DMS114 treated with DMSO at 0.1 percent for 48 hours (cell line): ENCODE results near the gene MINK1.
A peak's percentile ranks its signal among the peaks of the same experiment; 100 is the strongest.

Experiments used
- DNase-seq: peaks from one replicate; lab custom pipeline; 2025; ENCODE audit not compliant: unreplicated experiment; lab: John Stamatoyannopoulos, UW

MINK1 gene

DNA sequence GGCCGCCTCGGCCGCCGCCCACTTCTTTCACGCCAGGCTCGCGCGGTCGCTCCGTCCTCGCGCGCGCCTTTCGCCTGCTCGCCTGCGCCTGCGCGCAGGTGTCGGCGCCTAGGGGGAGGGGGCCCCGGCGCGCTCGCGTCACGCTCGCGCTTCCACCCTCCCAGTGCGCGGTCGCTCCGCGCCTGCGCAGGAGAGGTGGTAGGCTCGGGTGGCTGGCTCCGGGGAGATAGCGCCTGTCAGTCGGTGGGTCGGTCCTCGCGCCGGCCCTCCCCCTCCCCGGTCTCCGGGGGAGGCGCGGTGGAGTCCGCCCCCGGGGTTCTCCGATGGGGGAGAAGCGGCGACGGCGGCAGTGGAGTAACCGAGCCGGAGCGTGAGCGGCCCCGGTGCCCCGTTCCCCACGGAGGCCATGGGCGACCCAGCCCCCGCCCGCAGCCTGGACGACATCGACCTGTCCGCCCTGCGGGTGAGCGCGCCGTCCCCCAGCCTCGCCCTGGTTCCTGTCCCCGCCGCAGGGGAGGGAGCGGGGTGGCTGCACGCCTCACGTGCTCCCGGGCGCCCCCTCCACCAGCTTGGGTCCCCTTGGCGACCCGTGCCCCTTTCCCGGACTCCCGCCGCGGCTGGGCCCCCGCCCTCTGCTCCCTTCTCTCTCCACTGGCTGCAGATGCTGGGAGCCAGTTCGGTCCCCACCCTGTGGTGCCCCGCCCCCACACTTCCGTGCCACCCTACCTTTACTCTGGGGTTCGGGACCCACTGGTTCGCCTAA is at the start of gene MINK1:
Gene MINK1 (plus strand): TSS at position 163 of the 763 bp plus-strand sequence. CDS start 244 bp downstream, at position 407.
- DNase-seq = peak; percentile 72

- DNase-seq = no peak
Observed at GRCh38 chr17:4785311-4786105, 47.6 kb upstream of the MINK1 start.

- DNase-seq = no peak
Observed at GRCh38 chr17:4786106-4786511, 47.0 kb upstream of the MINK1 start, which contains the start of gene VMO1. VMO1 (minus strand) TSS chr17:4786364; CDS start chr17:4786352, 12 bp downstream.

DNA sequence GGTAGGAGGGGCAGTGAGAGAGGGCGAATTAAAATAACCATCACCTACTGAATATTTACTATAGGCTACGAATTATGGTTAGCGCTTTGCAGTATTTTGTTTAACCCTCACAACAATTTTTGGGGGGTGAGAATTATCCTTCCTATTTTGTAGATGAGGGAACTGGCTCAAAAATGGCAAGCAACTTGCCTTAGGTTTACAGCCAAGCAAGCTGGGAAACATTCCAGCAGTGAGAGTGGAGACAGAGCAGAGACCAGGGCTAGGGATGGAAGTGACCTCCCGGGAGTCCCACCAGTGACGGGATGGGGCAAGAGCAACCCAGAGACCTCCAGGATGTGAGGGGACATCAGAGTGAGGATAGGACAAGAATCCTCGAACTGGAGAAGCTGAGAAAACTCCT is 46.6 kb upstream of the MINK1 start:
- no peak for DNase-seq

GRCh38 chr17:4788159-4788806 is 44.9 kb upstream of the MINK1 start:
- no peak for DNase-seq

GRCh38 chr17:4788807-4789700 is 44.1 kb upstream of the MINK1 start, which contains the start of gene GLTPD2:
GLTPD2 (plus strand) TSS chr17:4788964; CDS start chr17:4789012, 48 bp downstream.
- no peak for DNase-seq

DNA sequence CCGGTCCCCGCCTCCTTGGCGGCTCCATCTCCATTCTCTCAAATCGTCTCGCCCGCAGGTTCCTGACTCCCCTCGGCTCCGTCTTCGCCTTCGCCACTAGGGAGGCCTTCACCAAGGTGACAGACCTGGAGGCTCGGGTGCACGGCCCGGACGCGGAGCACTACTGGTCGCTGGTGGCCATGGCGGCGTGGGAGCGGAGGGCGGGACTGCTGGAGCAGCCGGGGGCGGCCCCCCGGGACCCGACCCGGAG is 43.5 kb upstream of the MINK1 start:
- peak; percentile 56 for DNase-seq

- peak; percentile 70 for DNase-seq
Observed at GRCh38 chr17:4789951-4790704, 43.0 kb upstream of the MINK1 start.

DNA sequence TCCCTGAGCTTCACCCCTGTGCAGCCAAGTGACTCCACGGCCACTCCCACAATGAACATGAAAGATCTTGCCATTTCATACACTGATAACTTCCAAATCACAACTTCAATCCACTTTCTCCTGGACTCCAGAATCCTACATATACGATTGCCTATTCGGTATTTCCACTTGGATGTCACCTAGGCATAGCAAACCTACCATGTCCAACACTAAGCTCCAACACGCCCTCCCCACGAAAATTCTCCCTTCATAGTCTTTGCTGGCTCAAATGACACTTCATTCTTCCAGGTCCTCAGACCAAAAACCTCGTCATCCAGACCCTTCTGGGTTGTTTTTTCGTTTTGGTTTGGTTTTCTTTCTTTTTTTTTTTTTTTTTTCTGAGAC is 42.4 kb upstream of the MINK1 start:
- DNase-seq = no peak

- no peak for DNase-seq
Observed at GRCh38 chr17:4795168-4795567, 38.0 kb upstream of the MINK1 start.

GRCh38 chr17:4796552-4796920 is 36.6 kb upstream of the MINK1 start:
- peak; percentile 43 for DNase-seq

- no peak for DNase-seq
Observed at GRCh38 chr17:4800462-4801196, 32.5 kb upstream of the MINK1 start.

DNA sequence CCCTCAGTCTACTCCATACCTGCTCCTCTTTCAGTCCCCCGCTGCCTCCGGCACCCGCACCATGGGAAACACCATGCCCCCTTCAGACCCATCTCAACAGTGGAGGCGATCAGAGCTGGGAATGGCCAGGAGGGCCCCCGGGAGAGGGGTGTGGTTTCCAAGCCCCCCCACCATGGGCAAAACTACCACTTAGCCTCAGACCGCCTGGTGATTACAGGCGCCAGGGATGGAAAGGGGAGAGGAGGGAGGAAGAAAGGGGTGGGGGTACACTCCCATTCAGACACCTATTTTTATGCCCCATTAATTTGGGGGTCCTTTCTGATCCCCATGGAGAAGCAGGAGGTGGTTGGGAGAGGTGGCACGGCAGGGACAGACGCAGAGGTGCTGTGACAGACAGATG is 30.9 kb upstream of the MINK1 start, which contains the start of gene C17orf114:
Gene C17orf114 (minus strand): TSS at position 101 of the 400 bp plus-strand sequence.
- no peak for DNase-seq

DNA sequence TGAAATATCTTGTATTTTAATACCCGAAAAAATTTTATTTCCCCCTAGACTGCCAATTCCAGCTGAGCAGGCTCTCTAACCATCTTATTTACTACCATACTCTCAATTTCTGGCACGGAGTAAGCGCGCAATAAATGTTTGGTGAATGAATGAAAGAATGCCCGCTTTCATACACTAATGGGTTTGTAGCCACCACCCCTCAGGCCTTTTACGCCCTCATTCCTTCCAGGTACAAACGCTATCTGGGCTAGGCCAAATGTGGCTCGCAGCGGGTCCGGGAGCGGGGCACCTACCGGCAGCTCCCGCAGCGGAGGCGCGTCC is 26.7 kb upstream of the MINK1 start:
- DNase-seq = no peak

- peak; percentile 52 for DNase-seq
Observed at GRCh38 chr17:4806777-4807604, 26.1 kb upstream of the MINK1 start, which contains the start of gene PLD2. PLD2 (plus strand) TSS chr17:4807152; CDS start chr17:4807773, 621 bp downstream.

GRCh38 chr17:4807605-4808377 is 25.3 kb upstream of the MINK1 start:
- DNase-seq = no peak

GRCh38 chr17:4808378-4808767 is 24.8 kb upstream of the MINK1 start:
- DNase-seq = no peak
